ENCODE results near the gene PIK3CG.

DNA sequence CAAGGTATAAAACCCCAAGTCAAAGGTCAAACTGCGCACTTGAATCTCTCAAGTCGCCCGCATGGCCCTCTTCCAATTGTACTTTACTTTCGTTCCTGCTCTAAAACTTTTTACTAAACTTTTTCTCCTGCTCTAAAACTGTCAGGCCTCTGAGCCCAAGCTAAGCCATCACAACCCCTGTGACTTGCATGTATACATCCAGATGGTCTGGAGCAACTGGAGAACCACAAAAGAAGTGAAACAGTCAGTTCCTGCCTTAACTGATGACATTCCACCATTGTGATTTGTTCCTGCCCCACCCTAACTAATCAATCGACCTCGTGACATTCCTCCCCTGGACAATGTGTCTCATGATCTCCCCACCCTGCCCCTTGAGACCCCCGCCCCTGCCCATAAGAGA lies 35.6 kb upstream of the PIK3CG start:
- TF ChIP-seq, protein P1, sequence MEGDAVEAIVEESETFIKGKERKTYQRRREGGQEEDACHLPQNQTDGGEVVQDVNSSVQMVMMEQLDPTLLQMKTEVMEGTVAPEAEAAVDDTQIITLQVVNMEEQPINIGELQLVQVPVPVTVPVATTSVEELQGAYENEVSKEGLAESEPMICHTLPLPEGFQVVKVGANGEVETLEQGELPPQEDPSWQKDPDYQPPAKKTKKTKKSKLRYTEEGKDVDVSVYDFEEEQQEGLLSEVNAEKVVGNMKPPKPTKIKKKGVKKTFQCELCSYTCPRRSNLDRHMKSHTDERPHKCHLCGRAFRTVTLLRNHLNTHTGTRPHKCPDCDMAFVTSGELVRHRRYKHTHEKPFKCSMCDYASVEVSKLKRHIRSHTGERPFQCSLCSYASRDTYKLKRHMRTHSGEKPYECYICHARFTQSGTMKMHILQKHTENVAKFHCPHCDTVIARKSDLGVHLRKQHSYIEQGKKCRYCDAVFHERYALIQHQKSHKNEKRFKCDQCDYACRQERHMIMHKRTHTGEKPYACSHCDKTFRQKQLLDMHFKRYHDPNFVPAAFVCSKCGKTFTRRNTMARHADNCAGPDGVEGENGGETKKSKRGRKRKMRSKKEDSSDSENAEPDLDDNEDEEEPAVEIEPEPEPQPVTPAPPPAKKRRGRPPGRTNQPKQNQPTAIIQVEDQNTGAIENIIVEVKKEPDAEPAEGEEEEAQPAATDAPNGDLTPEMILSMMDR (IDR thresholded peaks at IDR 0.05): no peak
- TF ChIP-seq EP300 (IDR thresholded peaks at IDR 0.05): no peak
